Esophagus squamous epithelium (tissue), 4 donors: ENCODE measurements around the gene FZD10.

Experiments used
- POLR2A ChIP-seq, 4 donors: fragments of 450-650 bp; IDR thresholded peaks; one replicate each; pipeline ENCODE4 v1.6.1; 2017; ENCODE audit warnings: antibody characterized with exemption in 4 of 4, mild to moderate bottlenecking in 4 of 4, moderate library complexity in 3 of 4
- TF ChIP-seq, protein P1 (sequence below), 6 experiments: fragments of 450-650 bp in 4 of 6; fragments of 200-600 bp in 2 of 6; sonication (generic) in 2 of 6; IDR thresholded peaks; one replicate each; pipeline ENCODE4 v1.5.1; 2016 to 2019; ENCODE audit warnings: antibody characterized with exemption in 6 of 6, mild to moderate bottlenecking in 4 of 6, moderate library complexity in 4 of 6

DNA sequence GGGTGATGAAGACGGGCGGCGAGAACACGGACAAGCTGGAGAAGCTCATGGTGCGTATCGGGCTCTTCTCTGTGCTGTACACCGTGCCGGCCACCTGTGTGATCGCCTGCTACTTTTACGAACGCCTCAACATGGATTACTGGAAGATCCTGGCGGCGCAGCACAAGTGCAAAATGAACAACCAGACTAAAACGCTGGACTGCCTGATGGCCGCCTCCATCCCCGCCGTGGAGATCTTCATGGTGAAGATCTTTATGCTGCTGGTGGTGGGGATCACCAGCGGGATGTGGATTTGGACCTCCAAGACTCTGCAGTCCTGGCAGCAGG, 1.9 kb downstream of the FZD10 start:
- TF ChIP-seq, protein P1, sequence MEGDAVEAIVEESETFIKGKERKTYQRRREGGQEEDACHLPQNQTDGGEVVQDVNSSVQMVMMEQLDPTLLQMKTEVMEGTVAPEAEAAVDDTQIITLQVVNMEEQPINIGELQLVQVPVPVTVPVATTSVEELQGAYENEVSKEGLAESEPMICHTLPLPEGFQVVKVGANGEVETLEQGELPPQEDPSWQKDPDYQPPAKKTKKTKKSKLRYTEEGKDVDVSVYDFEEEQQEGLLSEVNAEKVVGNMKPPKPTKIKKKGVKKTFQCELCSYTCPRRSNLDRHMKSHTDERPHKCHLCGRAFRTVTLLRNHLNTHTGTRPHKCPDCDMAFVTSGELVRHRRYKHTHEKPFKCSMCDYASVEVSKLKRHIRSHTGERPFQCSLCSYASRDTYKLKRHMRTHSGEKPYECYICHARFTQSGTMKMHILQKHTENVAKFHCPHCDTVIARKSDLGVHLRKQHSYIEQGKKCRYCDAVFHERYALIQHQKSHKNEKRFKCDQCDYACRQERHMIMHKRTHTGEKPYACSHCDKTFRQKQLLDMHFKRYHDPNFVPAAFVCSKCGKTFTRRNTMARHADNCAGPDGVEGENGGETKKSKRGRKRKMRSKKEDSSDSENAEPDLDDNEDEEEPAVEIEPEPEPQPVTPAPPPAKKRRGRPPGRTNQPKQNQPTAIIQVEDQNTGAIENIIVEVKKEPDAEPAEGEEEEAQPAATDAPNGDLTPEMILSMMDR (IDR thresholded peaks at IDR 0.05): no peak
- TF ChIP-seq POLR2A (IDR thresholded peaks at IDR 0.05): no peak
